Epithelial cell of esophagus (primary cell): ENCODE results near the gene SNTA1.
"Not testable (repeated sequence)": the region's sequence is repeated elsewhere in the genome, so short reads cannot be mapped to it uniquely, and the experiment has no call there.

ENCODE experiments used
- DNase-seq: peaks from one replicate; pipeline ENCODE4 v3.0.0; 2010; ENCODE audit warnings: low read depth
- H3K4me3 ChIP-seq: 2 replicates; pipeline ENCODE4 v1.5.1; 2011; ENCODE audit warnings: mild to moderate bottlenecking, low read length, control low read depth
- TF ChIP-seq, protein P1 (sequence below): IDR thresholded peaks from 2 replicates; pipeline ENCODE4 v1.5.1; 2011; ENCODE audit warnings: low read depth, mild to moderate bottlenecking, low read length, control low read depth, inconsistent platforms; ENCODE audit not compliant: insufficient read depth; ENCODE audit errors: missing control alignments

Gene SNTA1

DNA sequence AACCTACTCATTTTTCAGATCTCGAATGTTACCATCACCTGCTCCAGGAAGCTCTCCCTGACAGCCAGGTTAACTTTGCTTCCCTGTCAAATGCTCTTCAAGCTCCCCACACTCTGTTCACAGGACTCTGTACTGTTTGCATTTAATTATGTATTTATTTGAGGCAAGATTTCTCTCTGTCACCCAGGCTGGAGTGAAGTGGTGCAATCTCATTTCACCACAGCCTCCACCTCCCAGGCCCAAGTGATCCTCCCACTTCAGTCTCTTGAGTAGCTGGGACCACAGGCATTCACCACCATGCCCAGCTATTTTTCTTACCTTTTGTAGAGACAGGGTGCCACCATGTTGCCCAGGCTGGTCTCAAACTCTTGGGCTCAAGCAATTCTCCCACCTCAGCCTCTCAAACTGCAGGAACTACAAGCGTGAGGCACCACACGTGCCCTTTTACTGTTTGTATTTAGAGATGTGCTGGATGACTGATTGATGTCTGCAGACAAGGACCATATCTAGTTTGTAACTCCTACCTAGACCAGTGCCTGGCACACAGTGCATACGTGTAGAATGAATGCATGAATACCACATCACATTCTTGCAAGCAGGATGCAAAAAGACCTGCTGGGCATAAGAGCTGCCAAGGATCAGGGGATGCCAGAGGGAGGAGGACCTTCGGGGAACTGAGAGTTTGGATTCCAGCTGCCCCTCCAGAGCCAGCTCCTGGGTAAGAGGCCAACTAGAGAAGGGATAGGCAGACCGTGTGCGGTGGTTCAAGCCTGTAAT lies 30.7 kb upstream of the SNTA1 start:
- H3K4me3 ChIP-seq = no peak overlapping the region
- TF ChIP-seq, protein P1, sequence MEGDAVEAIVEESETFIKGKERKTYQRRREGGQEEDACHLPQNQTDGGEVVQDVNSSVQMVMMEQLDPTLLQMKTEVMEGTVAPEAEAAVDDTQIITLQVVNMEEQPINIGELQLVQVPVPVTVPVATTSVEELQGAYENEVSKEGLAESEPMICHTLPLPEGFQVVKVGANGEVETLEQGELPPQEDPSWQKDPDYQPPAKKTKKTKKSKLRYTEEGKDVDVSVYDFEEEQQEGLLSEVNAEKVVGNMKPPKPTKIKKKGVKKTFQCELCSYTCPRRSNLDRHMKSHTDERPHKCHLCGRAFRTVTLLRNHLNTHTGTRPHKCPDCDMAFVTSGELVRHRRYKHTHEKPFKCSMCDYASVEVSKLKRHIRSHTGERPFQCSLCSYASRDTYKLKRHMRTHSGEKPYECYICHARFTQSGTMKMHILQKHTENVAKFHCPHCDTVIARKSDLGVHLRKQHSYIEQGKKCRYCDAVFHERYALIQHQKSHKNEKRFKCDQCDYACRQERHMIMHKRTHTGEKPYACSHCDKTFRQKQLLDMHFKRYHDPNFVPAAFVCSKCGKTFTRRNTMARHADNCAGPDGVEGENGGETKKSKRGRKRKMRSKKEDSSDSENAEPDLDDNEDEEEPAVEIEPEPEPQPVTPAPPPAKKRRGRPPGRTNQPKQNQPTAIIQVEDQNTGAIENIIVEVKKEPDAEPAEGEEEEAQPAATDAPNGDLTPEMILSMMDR = no peak

GRCh38 chr20:33472868-33473435 lies 29.4 kb upstream of the SNTA1 start:
- TF ChIP-seq, protein P1 = no peak
- DNase-seq = no peak
- no peak overlapping the region for H3K4me3 ChIP-seq

More for the DNA sequence above, 30.7 kb upstream of the SNTA1 start:
- DNase-seq = no peak

DNA sequence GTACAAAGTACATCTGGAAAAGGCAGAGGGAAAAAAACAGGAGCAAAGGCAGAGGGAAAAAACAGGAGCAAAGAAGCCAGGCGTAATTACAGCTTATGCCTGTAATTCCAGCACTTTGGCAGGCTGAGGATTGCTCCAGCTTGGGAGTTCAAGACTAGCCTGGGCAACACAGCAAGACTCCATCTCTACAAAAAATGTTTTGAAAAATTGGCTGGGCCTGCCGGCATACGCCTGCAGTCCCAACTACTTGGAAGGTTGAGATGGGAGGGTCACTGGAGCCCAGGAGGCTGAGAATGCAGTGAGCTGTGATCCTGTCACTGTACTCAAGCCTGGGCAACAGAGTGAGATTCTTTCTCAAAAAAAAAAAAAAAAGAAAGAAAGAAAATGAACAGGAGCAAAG lies 27.3 kb upstream of the SNTA1 start:
- no peak for DNase-seq
- H3K4me3 ChIP-seq = no peak overlapping the region
- TF ChIP-seq, protein P1 = no peak

DNA sequence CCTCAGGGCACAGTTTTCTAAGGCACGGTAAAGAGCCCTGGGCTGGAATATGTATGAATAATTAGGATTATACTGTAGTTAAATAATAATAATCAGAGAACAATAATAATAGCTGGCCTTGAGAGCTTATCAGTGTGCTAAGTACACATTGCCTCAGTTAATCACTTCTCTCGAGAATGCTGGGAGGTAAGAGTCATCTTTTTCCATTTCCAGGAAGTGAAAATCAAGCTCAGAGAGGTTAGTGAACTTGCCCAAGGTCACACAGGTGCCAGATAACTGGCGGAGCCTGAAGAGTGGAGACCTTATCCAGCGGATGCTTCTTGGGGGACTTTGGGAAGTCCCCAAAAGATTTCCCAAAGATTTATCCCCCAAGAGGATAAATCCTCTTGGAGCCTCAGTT lies 26.9 kb upstream of the SNTA1 start:
- no peak for DNase-seq
- H3K4me3 ChIP-seq = no peak overlapping the region
- TF ChIP-seq, protein P1 = no peak

DNA sequence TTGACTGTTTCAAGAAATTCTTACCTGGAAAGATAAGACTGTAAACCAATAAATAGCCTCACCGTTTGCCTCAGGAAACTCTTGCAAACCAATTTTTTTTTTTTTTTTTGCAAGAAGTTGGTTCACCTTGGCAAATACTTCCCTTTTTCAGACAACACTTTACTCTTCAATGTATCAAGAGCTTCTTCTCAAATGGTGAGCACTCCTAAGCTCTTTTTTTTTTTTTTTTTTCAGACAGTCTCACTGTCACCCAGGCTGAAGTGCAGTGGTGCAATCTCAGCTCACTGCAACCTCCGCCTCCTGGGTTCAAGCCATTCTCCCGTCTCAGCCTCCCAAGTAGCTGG lies 22.7 kb upstream of the SNTA1 start:
- TF ChIP-seq, protein P1 = no peak
- no peak for DNase-seq
- no peak overlapping the region for H3K4me3 ChIP-seq

DNA sequence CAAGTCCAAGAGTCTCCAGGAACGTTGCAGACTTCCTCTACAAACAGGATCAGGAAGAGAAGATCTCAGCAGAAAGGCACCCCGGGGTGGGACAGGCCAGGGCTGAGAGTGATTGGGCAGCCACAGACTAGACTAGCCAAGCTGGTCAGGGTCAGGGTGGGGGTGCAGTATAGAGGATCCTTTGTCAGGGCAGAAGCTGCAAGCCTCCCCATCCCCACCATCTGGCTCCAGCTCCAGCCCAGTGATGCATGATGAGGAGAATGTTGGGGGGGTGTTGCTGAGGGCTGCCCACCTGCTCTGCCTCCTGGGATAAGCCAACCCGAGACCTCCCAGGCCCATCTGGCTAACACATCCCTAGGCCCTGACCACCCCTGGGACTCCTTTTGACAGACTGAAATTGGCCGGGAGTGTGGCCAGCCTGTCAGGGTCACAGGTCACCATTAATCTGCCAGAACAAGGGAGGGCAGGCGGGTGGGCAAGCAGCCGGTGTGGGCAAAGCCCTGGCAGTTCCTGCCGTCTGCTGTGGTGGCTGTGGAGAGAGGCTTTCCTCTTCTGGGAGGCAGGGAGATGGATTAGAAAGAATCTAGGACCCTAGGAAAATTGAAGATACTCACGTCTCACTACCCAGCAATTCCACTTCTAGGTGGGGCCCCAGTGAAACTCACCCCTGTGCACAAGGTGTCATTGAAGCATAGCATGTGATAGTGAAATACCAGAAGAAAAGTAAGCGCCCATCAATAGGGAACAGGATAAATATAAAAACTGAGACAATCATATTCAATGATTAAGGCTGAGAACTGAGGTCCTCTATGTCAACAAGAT lies 22.1 kb upstream of the SNTA1 start:
- no peak overlapping the region for H3K4me3 ChIP-seq
- TF ChIP-seq, protein P1 = no peak
- DNase-seq = no peak

DNA sequence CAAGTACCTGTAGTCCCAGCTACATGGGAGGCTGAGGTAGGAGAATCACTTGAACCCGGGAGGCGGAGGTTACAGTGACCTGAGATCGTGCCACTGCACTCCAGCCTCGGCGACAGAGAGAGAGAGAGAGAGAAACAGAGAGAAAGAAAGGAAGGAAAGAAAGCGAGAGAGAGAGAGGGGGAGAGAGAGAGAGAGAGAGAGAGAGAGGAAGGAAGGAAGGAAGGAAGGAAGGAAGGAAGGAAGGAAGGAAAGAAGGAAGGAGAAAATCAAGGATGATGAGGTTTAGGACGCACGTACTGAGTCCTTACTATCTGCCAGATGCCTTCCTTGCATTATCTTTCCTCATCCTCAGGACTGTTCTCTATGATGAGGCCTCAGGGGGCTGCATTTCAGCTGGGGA lies 21.2 kb upstream of the SNTA1 start:
- not testable (repeated sequence) for DNase-seq, H3K4me3 ChIP-seq
